Measurements from ENCODE around the gene AREL1. TPM values are rescaled to one million over a fixed set of nuclear protein-coding genes. Genes with fewer than 3 reads are reported as not detected.
A peak's percentile ranks its signal among the peaks of the same experiment; 100 is the strongest.

AREL1 gene
- total RNA-seq, 1 donor from 2014 or later, result 36.8 TPM

GRCh38 chr14:74648601-74649000 lies 64.3 kb downstream of the AREL1 start:
- no peaks in the 10 kb centered on the region for H3K36me3 ChIP-seq
- no peaks in the 10 kb centered on the region for H3K27me3 ChIP-seq
- intact Hi-C loops (cut with DNase I), result no loop called here
- H3K4me3 ChIP-seq, result no peak overlapping the region
- no peak for DNase-seq
- peak overlapping the region; percentile 32 for H3K27ac ChIP-seq
- no peak for TF ChIP-seq CTCF (IDR thresholded peaks at IDR 0.05)
- peak; percentile 13 for ATAC-seq
- H3K9me3 ChIP-seq, result no peaks in the 10 kb centered on the region
- H3K4me1 ChIP-seq, result peaks cover 11% of the 10 kb centered on the region

GRCh38 chr14:74647678-74648461 lies 65.0 kb downstream of the AREL1 start:
- intact Hi-C loops (cut with DNase I), result no loop called here
- no peak for TF ChIP-seq CTCF (IDR thresholded peaks at IDR 0.05)
- H3K36me3 ChIP-seq, result no peaks in the 10 kb centered on the region

GRCh38 chr14:74647061-74647677 lies 65.7 kb downstream of the AREL1 start:
- DNase-seq (no peak), ATAC-seq (no peak)
- H3K9me3 ChIP-seq, result no peaks in the 10 kb centered on the region
- intact Hi-C loops (cut with DNase I), result no loop called here
- no peak overlapping the region for H3K4me3 ChIP-seq
- H3K36me3 ChIP-seq, result no peaks in the 10 kb centered on the region
- peaks cover 11% of the 10 kb centered on the region for H3K4me1 ChIP-seq
- H3K27me3 ChIP-seq, result no peaks in the 10 kb centered on the region
- no peak for TF ChIP-seq CTCF (IDR thresholded peaks at IDR 0.05)
- no peak overlapping the region for H3K27ac ChIP-seq

More at GRCh38 chr14:74647678-74648461, 65.0 kb downstream of the AREL1 start:
- Histone ChIP-seq H3K4me1 (peaks cover 11% of the 10 kb centered on the region), H3K27ac (peak overlapping the region; percentile 32), H3K9me3 (no peaks in the 10 kb centered on the region), H3K27me3 (no peaks in the 10 kb centered on the region), H3K4me3 (no peak overlapping the region)
- DNase-seq (no peak), ATAC-seq (no peak)

- DNase-seq (peak; percentile 50), ATAC-seq (no peak)
- H3K4me3 ChIP-seq, result no peak overlapping the region
- no peaks in the 10 kb centered on the region for H3K9me3 ChIP-seq
- no peaks in the 10 kb centered on the region for H3K36me3 ChIP-seq
- H3K4me1 ChIP-seq, result peaks cover 11% of the 10 kb centered on the region
- no peak overlapping the region for H3K27ac ChIP-seq
- no peak for TF ChIP-seq CTCF (IDR thresholded peaks at IDR 0.05)
- intact Hi-C loops (cut with DNase I), result no loop called here
- H3K27me3 ChIP-seq, result no peaks in the 10 kb centered on the region
Measured at GRCh38 chr14:74645756-74646470, 67.0 kb downstream of the AREL1 start.

GRCh38 chr14:74645244-74645643 lies 67.6 kb downstream of the AREL1 start:
- Histone ChIP-seq H3K9me3 (no peaks in the 10 kb centered on the region), H3K4me1 (peaks cover 11% of the 10 kb centered on the region), H3K4me3 (no peak overlapping the region), H3K27me3 (no peaks in the 10 kb centered on the region), H3K36me3 (no peaks in the 10 kb centered on the region), H3K27ac (no peak overlapping the region)
- TF ChIP-seq CTCF (IDR thresholded peaks at IDR 0.05), result no peak
- intact Hi-C loops (cut with DNase I), result no loop called here
- DNase-seq, result peak; percentile 2
- ATAC-seq, result no peak

Data from upper lobe of right lung (tissue), 1 donor.